Kasumi-1 (cell line): Measurements from ENCODE around the gene HDAC7.
A peak's percentile ranks its signal among the peaks of the same experiment; 100 is the strongest.
"Not testable (repeated sequence)": the region's sequence is repeated elsewhere in the genome, so short reads cannot be mapped to it uniquely, and the experiment has no call there.

Experiments
- DNase-seq, 2 experiments: peaks; one replicate each; lab custom pipeline; 2025; lab: John Stamatoyannopoulos, UW

Gene HDAC7

DNA sequence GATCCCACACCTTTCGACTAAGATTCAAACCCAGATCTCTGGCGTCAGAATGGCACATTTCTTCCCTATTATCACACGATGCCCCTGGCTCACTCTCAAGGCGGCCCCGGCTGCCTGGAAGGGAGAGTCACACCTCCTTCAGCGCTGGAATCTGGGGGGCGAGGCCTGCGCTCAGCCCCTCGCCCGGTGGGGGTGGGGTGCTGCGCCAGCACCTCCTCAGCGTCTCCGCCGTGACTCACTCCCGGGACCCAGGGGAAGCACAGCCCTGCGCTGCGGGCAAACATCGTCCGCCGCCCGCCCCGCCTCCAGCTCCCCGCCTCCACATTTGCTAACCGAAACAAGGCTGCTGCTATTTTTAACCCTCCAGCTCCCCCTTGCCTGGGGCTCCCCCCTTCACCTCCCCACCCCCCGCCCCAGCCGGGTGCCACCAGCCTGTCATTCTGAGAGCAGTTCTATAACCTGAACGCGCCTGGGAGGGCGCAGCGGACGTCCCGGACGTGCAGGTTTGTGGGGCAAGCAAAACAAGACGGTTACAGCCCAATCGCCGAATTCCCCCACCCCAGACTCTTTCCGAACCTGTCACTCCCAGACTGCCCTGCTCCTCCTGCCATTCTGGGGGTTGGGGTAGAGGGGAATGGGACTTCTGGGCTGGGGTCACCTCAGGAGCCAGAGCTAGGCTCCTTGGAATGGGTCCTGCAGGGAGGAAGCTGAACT is 6.7 kb downstream of the HDAC7 start:
- peak; percentile 92 to 95 for DNase-seq

DNA sequence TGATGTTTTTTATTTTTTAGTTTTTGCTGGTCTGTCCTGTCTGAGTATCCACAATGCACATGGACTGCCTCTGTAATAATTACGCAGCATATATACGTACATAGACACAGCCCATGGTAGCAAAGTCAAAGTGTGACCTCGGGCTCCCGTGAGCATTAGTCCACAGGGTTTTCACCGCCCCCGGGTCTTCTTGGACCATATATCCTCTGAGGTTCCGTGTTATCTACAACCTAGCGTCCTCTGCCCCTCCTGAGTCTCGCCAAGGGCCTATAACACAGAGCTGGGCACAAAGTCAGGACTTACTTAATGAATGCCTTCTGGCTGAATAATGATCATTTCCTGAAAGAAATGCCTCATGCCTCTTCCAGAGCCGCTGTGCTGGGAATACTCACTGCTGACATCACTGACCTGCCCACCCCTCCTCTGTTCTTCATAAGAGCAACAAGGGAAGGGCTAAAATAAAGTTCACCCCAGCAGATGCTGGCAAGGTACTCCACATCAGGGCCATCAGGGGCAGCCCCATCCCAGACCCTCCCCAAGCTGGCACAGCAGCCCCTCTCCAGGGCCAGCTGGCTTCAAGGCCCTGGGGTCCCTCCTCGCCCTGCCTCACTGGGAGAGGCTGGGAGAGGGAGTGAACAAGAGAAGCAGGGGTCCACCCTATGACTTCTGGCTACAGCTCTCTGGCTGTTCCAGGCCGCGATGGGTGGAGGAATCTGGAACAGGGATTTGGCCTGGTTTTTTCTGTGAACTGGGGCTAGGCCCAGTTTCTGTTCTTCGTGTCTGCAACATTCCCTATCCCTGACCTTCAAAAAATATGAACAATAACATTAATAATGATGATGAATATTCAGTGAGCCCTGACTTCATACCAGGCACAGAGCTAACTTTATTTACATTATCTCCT is 7.9 kb downstream of the HDAC7 start:
- DNase-seq: no peak

DNA sequence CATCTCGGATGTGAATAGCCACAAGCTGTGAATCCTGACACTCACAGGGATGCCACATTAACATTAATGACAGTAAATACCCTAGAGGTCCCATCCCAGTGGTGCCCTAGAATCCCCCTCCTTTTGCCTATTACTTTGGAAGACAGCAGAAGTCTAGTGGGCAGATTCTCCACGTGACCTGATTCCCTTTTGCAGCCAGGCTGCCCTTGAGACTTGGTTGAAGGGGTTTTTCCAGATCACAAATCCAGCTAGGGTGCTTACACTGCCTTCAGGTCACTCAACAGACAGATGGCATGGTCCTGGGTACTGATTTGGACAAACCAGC is 8.7 kb downstream of the HDAC7 start:
- DNase-seq: no peak

DNA sequence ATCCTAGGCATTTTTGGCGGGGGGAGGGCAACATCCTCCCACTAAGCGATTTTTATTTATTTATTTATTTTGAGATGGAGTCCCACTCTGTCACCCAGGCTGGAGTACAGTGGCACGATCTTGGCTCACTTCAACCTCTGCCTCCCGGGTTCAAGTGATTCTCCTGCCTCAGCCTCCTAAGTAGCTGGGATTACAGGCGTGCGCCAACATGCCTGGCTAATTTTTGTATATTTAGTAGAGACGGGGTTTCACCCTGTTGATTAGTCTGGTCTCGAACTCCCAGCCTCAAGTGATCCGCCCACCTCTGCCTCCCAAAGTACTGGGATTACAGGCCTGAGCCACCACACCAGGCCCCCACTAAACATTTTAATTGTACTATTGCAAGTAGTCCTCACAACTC is 10.2 kb downstream of the HDAC7 start:
- not testable (repeated sequence) for DNase-seq

DNA sequence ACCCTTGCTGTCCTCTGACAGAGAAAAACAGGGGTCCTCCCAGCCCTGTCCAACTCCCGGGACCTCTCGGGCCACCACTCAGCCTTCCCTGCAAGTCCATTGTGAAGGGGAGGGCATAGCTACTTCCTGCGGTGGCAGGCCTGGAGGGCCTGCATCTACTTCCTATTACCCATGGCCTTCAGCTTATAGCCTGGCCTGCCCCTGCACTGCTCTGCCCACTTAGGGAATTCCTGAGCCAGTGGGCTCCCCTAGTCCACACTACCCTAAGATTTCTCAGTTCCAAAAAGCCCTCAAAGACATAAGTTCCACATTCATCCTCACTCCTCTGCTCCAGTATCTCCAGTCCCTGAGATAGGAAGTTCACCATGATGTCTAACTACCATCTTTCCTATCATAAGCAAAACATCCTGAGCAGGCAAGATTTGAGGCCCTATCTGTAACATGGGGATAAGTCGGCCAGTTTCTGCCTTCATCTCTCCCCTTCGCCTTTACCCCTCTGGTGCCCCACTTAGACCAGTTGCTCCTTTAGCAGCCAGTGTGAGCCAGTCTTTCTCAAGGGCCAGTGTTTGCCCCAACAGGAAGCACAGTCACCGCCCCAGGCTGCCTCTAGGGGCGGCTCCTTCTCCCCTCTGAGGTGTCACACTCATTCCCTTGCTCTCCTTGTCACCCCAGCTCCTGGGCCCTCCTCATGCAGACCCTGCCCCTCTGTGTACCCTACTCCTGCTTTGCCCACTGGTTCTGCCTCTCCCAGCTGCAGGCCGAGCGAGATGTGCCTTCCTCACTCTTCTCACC is 10.9 kb downstream of the HDAC7 start:
- peak; percentile 59 to 64 for DNase-seq

DNA sequence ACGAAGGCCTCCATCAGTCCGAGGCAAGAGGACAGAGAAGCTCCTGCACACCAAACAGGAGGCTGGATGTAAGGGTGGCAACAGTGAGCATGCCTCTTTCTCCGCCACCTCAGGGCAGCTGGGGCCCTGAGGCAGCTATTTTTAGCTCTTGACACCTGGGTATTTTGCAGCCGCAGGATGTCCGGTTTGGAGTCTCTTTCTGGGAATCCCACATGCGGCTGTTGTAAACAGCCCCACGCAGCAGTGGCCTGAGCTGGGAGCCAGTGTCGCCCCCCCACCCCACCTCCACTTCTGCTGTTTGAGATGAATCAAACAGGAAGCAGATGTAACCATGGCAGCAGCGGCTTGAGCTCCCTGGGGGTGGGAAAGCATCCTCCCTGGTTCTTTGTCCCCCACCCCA is 11.7 kb downstream of the HDAC7 start:
- DNase-seq: peak; percentile 42 to 74

DNA sequence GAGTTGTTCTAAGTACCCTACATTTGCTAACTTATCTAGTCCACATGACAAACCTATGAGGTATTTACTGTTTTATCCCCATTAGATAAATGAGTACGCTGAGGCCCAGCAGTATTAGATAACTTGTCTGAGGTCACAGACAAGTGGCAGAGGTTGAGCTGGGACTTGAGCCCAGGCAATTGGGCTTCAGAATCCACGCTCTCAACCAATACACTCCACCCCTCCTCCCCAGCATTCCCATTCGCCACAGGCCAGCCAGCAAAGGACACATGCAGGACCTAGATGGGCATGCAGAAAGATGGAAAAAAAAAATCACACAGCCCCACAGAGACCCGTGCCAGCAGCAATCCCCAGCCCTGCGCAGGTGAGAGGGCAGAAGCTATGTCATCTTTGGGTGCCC is 12.4 kb downstream of the HDAC7 start:
- DNase-seq: no peak

DNA sequence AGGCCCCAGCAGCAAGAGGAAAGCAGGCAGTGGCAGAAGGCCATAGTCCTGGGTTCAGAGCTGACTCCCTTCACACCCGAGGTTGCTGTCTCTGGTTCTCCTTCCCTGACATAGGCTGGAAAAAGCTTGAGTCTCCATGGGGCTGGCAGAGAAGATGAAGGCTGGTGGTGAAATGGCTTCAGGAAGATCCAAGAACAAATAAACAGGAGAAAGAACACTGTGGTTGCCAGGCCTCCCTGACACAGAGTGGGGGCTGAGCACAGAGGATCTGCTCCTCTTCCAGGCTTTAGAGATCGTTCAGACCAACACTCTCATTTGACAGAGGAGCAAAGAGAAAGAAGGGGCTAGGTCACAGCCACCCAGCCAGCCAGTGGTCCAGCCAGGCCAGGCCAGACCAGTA is 14.3 kb downstream of the HDAC7 start:
- no peak for DNase-seq

DNA sequence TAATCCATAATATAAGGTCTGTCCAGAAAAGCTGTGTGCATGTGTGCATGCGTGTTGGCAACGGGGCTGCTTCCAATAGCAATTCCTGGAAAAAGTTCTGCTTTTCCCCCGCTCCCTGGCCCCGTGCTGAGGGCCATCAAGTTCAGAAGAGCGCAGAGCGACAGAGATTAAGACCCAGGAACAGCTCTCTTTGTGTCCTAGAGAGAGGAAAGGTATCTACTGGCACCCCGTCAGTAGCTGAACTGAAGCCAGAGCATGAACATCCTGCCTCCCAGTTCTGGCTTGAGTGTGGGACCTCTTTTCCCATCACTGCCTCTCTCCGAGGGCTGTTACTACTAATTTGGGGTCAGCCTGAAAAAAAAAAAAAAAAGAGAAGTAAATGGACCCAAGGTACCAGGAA is 15.5 kb downstream of the HDAC7 start:
- no peak for DNase-seq

DNA sequence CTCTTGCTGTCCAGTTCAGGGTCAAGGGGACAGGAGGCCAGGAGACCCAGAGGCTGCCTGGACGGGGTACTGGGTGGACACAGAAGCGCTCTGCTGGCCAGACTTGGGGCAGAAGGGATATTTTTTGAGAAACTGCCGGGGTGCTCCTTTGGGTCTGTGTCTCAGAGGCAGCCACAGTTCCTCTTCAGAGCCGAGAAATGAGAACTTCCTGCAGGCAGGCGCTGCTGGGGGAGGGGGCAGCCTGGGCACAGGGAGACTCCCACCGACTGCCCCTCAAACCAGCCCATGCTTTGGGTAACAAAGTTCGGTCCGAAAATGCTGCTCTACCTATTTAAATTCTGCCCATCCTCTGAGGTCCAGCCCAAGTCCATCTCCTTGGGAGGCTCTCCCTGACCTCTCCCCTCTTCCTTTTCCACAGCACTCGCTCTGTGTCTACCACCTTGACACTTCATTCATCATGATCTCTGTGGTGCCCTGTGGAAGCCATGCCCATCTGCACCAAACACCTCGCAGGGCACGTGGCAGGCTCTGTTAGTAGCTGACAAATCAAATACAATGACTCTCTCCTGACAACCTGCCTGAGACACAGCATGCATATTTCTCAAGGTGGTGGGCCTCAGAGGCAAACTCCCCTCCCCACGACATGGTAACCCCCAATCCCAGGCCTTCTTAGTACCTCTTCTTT is 16.4 kb downstream of the HDAC7 start:
- DNase-seq: peak; percentile 50 to 53

DNA sequence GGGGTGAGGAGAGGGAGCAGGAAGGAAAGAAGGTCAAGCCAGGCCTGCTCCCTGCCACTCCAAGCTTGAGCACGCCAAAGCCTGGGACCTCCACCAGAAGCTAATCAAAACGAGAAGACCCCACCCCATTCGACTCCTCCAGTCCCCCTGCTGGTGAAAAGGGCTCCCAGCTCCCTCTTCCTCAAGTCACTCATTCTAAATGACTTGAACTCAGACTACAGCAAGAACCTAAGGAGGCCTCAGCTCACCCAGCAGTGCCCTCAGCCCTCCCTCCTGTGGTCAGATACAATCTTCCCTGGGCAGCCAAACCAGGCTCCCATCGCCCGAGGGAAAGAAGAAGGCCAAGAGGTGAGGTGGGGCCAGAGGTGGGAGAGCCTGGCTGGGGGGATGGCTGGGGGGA is 17.4 kb downstream of the HDAC7 start:
- peak; percentile 35 to 38 for DNase-seq

DNA sequence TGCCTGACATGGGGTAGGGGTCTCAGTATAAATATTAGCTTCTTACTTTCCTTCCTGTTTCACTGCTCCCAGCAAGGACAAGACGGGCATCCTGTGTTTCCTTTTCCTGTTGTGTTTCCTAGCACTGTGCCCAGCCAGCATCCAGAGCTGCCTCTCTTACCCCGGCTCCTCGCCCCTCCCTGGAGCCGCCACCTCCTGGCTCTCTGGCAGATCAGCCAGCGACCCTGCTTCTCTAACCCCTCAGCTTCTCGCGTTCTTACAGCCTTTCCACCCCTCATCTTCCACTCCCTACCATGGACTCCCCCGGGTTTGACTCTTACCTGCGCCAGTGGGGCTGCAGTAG is 17.8 kb downstream of the HDAC7 start:
- DNase-seq: no peak

DNA sequence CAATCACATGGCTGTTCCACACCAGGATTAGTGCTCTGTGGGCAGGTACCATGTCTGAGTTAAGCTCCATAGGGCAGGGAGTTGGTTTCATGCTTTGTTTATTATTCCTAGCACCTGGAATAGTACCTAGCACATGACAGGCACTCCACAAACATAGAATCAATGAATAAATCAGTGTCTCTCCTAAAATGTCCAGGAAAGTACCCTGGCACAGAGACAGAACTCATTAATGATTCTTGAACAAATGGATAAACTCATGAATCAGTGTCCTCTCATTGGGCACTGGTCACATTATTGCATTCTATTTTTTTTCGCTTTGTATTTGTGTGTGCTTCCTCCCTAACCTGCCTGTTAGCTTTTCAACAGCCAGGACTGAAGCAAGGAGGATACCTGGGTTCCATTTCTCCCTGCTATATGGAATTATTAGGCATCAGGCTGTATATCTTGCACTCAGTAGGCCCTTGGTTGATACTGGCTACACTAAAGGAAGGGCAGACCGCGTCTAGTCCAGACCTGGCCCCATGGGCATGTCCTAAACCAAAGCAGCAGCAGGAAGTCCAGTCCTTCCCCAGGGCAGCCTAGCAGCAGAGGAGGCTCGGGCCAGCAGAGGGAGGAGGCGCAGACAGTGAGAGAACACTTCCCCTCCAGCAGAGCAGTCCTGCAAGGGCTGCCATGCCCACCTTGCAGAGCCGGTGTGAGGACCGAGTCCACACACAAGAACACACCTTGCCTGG is 18.4 kb downstream of the HDAC7 start:
- DNase-seq: peak in 1 of 2 experiments; percentile 32

DNA sequence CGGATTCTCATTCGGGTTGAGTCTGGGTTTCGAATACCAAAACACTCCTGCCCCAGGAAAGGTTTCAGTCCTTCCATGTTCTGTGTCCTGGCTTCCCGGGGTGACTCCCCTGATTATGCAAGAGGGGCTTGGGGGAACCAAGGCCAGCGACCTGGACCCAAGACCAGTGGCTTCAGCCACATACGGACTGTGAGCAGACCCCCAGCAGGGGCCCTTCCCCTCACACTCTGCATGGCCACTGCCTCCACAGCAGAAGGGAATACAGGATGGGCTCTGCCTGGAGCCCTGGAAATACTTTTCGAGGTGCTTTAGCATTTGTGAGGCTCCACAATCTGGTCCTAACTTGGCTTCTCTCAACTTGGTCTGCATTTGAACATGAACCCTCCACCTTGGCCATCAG is 19.1 kb downstream of the HDAC7 start:
- no peak for DNase-seq

DNA sequence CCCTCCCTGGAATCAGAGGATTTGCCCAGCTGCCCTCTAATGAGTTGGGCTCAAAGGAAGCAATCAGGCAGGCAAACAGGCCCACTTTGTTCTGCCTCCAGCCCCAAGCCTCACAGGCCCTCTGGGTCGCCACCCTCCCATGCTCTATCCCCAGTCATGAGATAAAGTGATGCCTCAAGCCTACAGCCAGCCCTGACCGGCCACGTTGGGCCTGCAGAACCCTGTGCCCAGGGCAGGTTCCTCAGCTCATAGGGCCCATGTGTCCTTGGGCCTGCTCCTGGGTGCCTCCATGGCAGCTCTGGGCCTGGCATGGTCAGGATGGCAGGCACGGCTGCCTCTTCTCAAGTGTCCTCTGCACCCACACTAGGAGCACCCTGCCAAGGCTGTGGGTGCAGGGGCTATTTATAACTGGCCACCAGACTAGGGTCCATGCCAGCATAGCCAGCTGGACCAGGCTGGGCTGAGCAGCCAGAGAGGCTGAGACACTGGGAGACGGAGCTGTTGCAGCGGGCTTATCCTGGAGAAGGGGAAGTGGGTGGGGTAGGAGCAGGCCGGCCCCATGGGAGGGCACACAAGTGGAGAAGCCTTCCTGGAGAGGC is 20.2 kb downstream of the HDAC7 start:
- DNase-seq: peak in 1 of 2 experiments; percentile 31

DNA sequence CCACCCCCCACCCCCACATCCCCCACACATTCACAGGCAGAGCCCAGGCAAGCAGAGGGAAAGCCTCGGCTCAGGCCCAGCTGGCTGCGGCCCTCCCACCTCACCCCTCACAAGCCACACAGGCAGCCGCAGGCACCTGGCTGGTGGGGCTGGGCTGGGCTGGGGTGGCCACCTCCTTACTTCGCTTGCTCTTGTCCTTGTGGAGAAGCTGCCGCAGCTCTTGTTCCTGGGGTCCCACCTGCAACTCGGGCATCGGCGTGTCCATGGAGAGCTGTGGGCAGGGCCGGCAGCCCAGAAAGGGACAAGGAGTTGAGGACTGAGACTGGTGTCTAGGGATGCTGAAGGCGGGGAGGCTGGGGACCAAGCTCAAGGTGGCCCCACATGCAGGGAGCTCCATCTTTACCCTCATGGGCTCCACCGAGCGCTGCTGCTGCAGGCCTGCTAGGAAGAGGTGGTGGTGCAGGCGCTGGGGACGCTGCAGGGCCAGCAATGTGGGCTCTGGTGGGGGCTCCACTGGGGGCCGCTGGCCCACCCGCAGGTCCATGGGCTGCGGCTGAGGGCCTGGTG is 21.2 kb downstream of the HDAC7 start:
- DNase-seq: no peak

DNA sequence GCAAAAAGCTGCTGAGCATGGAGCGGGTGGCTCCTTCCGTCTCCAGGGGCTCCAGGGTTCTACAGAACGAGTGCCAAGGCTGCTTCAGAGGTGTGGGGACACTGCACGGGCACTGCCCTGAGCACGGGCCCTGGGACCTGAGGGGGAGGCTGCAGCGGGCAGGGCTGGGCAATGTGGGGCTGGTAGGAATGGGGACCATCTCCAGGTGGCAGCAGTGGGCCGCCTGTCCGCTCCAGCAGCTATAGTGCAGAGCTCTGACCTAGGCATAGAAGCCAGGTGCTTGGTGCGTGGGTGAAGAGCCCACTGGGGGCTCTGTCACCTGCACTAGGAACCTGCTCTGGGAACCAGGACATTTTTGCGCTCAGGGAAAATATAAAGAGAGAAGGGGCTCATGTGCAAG is 22.3 kb downstream of the HDAC7 start:
- DNase-seq: no peak

DNA sequence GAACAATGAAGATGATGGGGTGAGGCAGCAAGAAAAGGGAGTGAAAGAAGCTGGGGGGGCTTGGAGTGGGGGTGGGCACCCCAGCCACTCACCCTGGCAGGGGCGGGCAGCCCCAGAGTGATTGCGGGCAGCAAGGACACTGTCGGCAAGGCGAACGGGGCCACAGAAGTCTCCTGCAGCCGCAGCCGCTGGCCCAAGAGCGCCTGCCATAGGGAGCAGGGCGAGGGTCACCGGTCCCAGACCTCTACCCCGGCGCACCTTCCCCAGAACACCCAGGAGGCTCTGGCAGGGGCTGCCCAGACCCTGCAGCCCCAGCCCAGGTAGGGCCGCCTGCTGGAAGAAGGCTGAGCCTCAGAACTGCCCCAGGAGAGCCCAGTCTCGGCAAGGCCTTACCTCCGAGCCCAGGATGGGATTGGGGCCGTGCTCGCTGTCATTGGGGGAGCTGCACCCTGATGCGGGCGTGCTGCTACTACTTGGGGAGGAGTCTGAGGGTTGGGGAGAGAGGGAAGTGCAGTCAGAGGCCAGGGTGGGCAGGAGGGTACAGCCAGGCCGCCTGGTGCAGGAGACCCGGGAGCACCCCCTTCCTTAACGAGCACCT is 23.8 kb downstream of the HDAC7 start:
- DNase-seq: no peak

DNA sequence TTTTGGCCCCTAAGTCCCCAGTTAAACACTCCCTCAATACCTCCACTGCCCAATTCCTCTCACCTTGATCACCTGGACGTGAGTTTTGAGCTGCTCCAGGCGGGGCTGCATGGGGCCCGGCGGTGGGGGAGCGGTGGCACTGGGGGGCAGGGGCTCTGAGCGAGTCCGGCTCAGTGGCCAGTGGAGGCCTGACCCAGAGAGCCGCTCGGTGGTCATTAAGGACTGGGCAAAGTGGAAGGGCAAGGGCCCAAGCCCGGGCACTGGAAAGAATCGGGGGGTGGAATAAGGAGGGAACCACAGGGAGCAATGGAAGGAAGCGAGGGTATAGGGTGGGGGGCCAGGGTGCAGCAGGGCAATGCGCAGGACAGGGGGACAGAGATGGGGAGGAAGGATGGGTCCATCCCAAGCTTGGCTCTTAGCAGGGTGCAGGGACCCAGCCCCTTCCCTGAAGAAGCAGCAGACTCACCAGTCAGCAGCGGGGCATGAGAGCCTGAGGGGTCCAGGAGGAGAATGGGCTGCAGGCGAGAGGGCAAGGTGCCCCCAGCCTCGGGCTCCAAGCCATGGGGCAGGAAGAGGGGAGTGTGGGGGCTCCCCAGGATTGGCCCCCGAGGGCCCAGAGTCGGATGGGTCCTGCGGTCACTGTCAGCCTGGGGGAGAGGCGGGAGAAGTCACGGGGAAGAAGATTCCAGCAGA is 24.4 kb downstream of the HDAC7 start:
- DNase-seq: no peak

DNA sequence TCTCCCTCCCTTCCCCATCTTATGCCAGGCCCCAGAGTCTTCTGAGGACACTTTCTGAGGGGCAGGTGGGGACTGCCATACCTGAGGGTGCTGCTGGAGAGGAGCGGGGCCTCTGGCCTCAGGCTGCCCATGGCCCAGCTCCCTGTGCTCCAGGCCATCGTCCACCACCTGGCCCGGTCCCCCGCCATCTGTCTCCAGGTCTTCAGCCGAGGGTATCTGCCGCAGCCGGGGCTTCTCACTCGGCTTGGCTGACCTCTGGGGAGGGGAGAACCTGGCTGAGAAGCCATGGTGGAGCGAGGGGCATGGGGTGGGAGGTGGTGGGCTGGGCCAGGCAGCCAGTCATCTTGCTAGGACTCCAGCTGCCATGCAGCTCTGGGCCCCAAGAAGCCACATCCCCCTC is 25.0 kb downstream of the HDAC7 start:
- no peak for DNase-seq
